GM12874 (cell line): ENCODE results near the gene TCF7L2.

Source experiments
- CTCF ChIP-seq: IDR thresholded peaks from 2 replicates; pipeline ENCODE4 v1.5.1; 2011; ENCODE audit warnings: low read depth, mild to moderate bottlenecking, control low read depth, low read length, moderate library complexity; ENCODE audit not compliant: insufficient read depth

Gene TCF7L2

GRCh38 chr10:113142601-113143362, 192.7 kb downstream of the TCF7L2 start:
- no peak for TF ChIP-seq CTCF

GRCh38 chr10:113144576-113144975, 194.5 kb downstream of the TCF7L2 start:
- TF ChIP-seq CTCF, result no peak

- TF ChIP-seq CTCF, result no peak
Observed at GRCh38 chr10:113148071-113148825, 198.2 kb downstream of the TCF7L2 start.

- no peak for TF ChIP-seq CTCF
Observed at GRCh38 chr10:113148901-113149300, 198.9 kb downstream of the TCF7L2 start.

- TF ChIP-seq CTCF, result no peak
Observed at GRCh38 chr10:113149626-113150025, 199.6 kb downstream of the TCF7L2 start.

- no peak for TF ChIP-seq CTCF
Observed at GRCh38 chr10:113151190-113151666, 201.2 kb downstream of the TCF7L2 start.

GRCh38 chr10:113153493-113154102, 203.6 kb downstream of the TCF7L2 start:
- no peak for TF ChIP-seq CTCF
